ENCODE results near the gene M1AP. TPM values are rescaled to one million over a fixed set of nuclear protein-coding genes. Genes with fewer than 3 reads are reported as not detected.
A peak's percentile ranks its signal among the peaks of the same experiment; 100 is the strongest.

The M1AP gene
- polyA plus RNA-seq, 2 of the 4 experiments (the other 2 are of a cell fraction), result not detected

DNA sequence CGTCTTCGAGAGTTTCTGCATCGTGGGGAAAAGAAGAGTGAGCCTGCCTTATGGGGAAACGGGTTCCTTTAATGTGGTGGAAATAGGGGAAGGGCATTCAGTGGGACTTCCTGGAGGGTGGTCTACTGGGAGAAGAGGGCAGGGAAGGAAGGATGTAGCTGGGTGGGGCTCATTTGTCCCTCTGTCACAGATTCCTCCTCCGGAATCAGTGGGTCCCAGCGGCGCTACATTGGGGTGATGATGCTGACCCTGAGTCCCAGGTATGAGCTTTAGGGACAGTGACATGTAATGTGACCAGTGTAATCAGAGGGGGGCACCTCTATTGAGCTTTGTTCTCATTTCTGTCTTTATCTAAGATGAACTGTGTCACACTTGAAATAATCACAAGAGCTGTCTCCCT, 116.5 kb downstream of the M1AP start:
- ChIA-PET POLR2A (interaction anchor here (1.0 to 1.9 kb wide), 3 partner anchors 49 to 92 kb away, joined by 3 to 6 read pairs (median 4); partner anchors contain the start of genes CCDC142 and TTC31), CTCF (interaction anchor here (0.7 to 8.5 kb wide), 32 partner anchors 8 to 293 kb away, joined by 3 to 92 read pairs (median 6); partner anchors contain the start of genes C2orf81, CCDC142, LBX2 and LOXL3)
- no peak for ATAC-seq
- no peak for TF ChIP-seq NR3C1 (IDR thresholded peaks at IDR 0.05)
- TF ChIP-seq MAFK (IDR thresholded peaks at IDR 0.05; ENCODE audit: partially characterized antibody), result no peak
- TF ChIP-seq, protein P1, sequence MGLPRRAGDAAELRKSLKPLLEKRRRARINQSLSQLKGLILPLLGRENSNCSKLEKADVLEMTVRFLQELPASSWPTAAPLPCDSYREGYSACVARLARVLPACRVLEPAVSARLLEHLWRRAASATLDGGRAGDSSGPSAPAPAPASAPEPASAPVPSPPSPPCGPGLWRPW (IDR thresholded peaks at IDR 0.05), result no peak
- peaks cover 17% of the 10 kb centered on the region for H3K4me1 ChIP-seq
- H3K4me3 ChIP-seq, result no peak overlapping the region
- H3K27ac ChIP-seq, result no peak overlapping the region
- H3K4me2 ChIP-seq, result no peak overlapping the region
- no peaks in the 10 kb centered on the region for H3K9me3 ChIP-seq
- no peak for FAIRE-seq
- 91% methylated on average over 7 of the region's 7 CpGs for WGBS (ENCODE audit: missing lambda C conversion rate)
- DNase-seq (ENCODE audit: low read depth in 1 of 2, low spot score in 1 of 2), result no peak

DNA sequence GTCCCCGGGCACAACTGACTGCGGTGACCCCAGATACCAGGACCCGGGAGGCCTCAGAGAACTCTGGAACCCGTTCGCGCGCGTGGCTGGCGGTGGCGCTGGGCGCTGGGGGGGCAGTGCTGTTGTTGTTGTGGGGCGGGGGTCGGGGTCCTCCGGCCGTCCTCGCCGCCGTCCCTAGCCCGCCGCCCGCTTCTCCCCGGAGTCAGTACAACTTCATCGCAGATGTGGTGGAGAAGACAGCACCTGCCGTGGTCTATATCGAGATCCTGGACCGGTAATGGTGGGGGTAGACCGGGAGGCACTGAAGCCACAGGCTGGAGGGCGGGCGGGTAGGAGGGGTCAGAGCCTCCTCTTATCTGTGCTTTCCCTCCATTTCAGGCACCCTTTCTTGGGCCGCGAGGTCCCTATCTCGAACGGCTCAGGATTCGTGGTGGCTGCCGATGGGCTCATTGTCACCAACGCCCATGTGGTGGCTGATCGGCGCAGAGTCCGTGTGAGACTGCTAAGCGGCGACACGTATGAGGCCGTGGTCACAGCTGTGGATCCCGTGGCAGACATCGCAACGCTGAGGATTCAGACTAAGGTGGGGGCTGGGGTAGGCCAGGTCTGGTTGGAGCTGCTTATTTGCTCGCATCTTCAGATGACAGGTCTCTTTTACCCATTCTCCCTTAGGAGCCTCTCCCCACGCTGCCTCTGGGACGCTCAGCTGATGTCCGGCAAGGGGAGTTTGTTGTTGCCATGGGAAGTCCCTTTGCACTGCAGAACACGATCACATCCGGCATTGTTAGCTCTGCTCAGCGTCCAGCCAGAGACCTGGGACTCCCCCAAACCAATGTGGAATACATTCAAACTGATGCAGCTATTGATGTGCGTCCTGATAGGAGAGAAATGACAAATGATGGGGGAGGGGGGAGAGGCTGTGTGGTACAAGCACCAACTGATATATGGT, 117.6 kb downstream of the M1AP start:
- ATAC-seq, result peak; percentile 22 to 48; a peak in 5 of 6 replicates
- ChIA-PET CTCF (interaction anchor here (1.4 to 8.5 kb wide), 11 partner anchors 8 to 281 kb away, joined by 4 to 92 read pairs (median 15); partner anchors contain the start of genes CCDC142, LBX2, PCGF1 and TTC31), POLR2A (interaction anchor here (0.6 to 1.9 kb wide), 12 partner anchors 8 to 72 kb away, joined by 3 to 11 read pairs (median 5); partner anchors contain the start of genes CCDC142, PCGF1, TTC31 and WBP1)
- Histone ChIP-seq H3K4me3 (peak overlapping the region; percentile 57), H3K27ac (peak overlapping the region; percentile 93 to 96), H3K4me2 (peak overlapping the region; percentile 92), H3K9me3 (no peaks in the 10 kb centered on the region), H3K4me1 (peaks cover 17% of the 10 kb centered on the region)
- TF ChIP-seq, protein P2, sequence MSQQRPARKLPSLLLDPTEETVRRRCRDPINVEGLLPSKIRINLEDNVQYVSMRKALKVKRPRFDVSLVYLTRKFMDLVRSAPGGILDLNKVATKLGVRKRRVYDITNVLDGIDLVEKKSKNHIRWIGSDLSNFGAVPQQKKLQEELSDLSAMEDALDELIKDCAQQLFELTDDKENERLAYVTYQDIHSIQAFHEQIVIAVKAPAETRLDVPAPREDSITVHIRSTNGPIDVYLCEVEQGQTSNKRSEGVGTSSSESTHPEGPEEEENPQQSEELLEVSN (IDR thresholded peaks at IDR 0.05; ENCODE audit: borderline replicate concordance, low read depth), result peak; percentile 85
- TF ChIP-seq, protein P3, sequence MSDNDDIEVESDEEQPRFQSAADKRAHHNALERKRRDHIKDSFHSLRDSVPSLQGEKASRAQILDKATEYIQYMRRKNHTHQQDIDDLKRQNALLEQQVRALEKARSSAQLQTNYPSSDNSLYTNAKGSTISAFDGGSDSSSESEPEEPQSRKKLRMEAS (IDR thresholded peaks at IDR 0.05), result peak; percentile 71; the same call in 1 of the 2 replicates
- no peak for TF ChIP-seq POLR2A (IDR thresholded peaks at IDR 0.05; ENCODE audit: low read length)
- WGBS (ENCODE audit: missing lambda C conversion rate), result 19% methylated on average over 52 of the region's 54 CpGs
- no peak for FAIRE-seq
- DNase-seq (ENCODE audit: low read depth in 1 of 2, low spot score in 1 of 2), result peak in 1 of 2 experiments; percentile 64

DNA sequence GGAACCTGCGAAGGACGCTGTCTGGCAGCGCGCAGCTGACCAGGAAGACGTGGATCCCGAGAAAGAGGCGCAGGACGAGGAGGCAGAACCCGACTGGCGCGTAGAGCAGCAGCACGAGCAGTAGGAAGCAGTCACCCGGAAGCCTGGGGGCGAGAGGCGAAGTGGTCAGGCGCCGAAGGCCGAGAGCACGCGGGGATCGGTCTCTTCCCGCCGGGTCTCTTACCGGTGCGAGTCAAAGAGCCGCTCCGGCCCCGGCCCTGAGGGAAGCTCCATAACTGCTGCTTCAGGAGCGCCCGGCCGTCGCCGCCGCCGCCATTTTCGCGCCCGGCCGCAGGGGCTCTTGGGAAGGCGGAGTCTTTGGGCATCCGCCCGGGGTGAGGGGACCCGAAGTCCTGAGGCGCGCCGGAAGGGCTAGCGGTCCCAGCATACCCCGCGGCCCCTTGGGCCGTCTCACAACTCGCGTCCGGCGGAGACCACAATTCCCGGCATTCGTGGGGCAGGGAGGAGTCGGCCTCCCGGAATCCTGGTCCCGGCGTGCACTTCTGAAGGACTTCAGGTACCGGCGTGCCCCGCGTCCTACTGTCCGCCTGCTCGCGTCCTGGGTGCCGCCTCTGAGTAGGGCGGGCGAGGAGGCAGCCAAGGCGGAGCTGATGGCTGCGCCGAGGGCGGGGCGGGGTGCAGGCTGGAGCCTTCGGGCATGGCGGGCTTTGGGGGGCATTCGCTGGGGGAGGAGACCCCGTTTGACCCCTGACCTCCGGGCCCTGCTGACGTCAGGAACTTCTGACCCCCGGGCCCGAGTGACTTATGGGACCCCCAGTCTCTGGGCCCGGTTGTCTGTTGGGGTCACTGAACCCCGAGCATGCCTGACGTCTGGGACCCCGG, 118.5 kb downstream of the M1AP start, which contains the start of the genes AUP1 and HTRA2:
Gene AUP1 (minus strand): TSS at position 350 of the 882 bp plus-strand sequence. CDS start 77 bp downstream, at position 273.
Gene HTRA2 (plus strand): TSS at position 577 of the 882 bp plus-strand sequence. CDS start 74 bp downstream, at position 651.
- Histone ChIP-seq H3K4me3 (peak within 1 kb of the TSS; percentile 57), H3K4me1 (peaks cover 17% of the 10 kb centered on the region), H3K27ac (peak within 1 kb of the TSS; percentile 93 to 96), H3K9me3 (no peaks in the 10 kb centered on the region), H3K4me2 (peak within 1 kb of the TSS; percentile 97)
- 2% methylated on average over 28 of the region's 87 CpGs for WGBS (ENCODE audit: missing lambda C conversion rate)
- peak; percentile 99 to 100 for DNase-seq (ENCODE audit: low read depth in 1 of 2, low spot score in 1 of 2)
- FAIRE-seq, result no peak
- ChIA-PET CTCF (interaction anchor here (1.3 to 8.5 kb wide), 8 partner anchors 10 to 57 kb away, joined by 4 to 92 read pairs (median 27); partner anchors contain the start of genes CCDC142, PCGF1 and TTC31), POLR2A (interaction anchor here (0.6 to 1.9 kb wide), 11 partner anchors 9 to 72 kb away, joined by 3 to 11 read pairs (median 5); partner anchors contain the start of genes CCDC142, PCGF1, TTC31 and WBP1)
- peak; percentile 91 to 97 for ATAC-seq
- TF ChIP-seq EHMT2 (IDR thresholded peaks at IDR 0.05; ENCODE audit: low read depth) (no peak), HEYL (CRISPR knock-in tag; IDR thresholded peaks at IDR 0.05) (no peak), HDAC2 (IDR thresholded peaks at IDR 0.05) (peak; percentile 88; the same call in 1 of the 2 replicates), FOSL2 (IDR thresholded peaks at IDR 0.05) (no peak), FOSL2 (CRISPR knock-in tag; IDR thresholded peaks at IDR 0.05) (no peak), RAD21 (conservative IDR thresholded peaks at IDR 0.05 in 1 of 2, IDR thresholded peaks at IDR 0.05 in 1 of 2) (peak in 1 of 2 experiments; percentile 20; a peak in 1 of 5 replicates), NFE2L2 (conservative IDR thresholded peaks at IDR 0.05; ENCODE audit: low read length) (no peak), KDM5A (IDR thresholded peaks at IDR 0.05) (peak; percentile 98), ZSCAN20 (CRISPR knock-in tag; IDR thresholded peaks at IDR 0.05) (no peak), EHF (CRISPR knock-in tag; IDR thresholded peaks at IDR 0.05) (no peak), NR3C1 (IDR thresholded peaks at IDR 0.05) (no peak), PHF8 (IDR thresholded peaks at IDR 0.05; ENCODE audit: borderline replicate concordance, low read depth) (peak; percentile 99), FOSB (CRISPR knock-in tag; IDR thresholded peaks at IDR 0.05) (no peak), HOXA7 (CRISPR knock-in tag; IDR thresholded peaks at IDR 0.05) (no peak), POLR2A (IDR thresholded peaks at IDR 0.05; ENCODE audit: low read length) (peak; percentile 86), BHLHE40 (IDR thresholded peaks at IDR 0.05; ENCODE audit: low read depth, low read length) (no peak), RARB (CRISPR knock-in tag; IDR thresholded peaks at IDR 0.05) (no peak), ZC3H11A (IDR thresholded peaks at IDR 0.05) (no peak), CHD4 (IDR thresholded peaks at IDR 0.05; ENCODE audit: borderline replicate concordance) (no peak), RCOR1 (IDR thresholded peaks at IDR 0.05; ENCODE audit: low read depth, low read length) (no peak)
- TF ChIP-seq, protein P4, sequence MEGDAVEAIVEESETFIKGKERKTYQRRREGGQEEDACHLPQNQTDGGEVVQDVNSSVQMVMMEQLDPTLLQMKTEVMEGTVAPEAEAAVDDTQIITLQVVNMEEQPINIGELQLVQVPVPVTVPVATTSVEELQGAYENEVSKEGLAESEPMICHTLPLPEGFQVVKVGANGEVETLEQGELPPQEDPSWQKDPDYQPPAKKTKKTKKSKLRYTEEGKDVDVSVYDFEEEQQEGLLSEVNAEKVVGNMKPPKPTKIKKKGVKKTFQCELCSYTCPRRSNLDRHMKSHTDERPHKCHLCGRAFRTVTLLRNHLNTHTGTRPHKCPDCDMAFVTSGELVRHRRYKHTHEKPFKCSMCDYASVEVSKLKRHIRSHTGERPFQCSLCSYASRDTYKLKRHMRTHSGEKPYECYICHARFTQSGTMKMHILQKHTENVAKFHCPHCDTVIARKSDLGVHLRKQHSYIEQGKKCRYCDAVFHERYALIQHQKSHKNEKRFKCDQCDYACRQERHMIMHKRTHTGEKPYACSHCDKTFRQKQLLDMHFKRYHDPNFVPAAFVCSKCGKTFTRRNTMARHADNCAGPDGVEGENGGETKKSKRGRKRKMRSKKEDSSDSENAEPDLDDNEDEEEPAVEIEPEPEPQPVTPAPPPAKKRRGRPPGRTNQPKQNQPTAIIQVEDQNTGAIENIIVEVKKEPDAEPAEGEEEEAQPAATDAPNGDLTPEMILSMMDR (IDR thresholded peaks at IDR 0.05), result no peak; the same call in 2 of the 3 replicates
- TF ChIP-seq, protein P5, sequence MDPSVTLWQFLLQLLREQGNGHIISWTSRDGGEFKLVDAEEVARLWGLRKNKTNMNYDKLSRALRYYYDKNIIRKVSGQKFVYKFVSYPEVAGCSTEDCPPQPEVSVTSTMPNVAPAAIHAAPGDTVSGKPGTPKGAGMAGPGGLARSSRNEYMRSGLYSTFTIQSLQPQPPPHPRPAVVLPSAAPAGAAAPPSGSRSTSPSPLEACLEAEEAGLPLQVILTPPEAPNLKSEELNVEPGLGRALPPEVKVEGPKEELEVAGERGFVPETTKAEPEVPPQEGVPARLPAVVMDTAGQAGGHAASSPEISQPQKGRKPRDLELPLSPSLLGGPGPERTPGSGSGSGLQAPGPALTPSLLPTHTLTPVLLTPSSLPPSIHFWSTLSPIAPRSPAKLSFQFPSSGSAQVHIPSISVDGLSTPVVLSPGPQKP (IDR thresholded peaks at IDR 0.05; ENCODE audit: low read depth, low read length), result no peak
